HG03378 (cell line): Measurements from ENCODE around the gene LRRFIP1.

ENCODE experiments used
- ATAC-seq: cut with Tn5 transposase; IDR thresholded peaks from one replicate; pipeline ENCODE4 v1.9.1; 2021; ENCODE audit warnings: mild to moderate bottlenecking, moderate library complexity; ENCODE audit not compliant: unreplicated experiment

Gene LRRFIP1

GRCh38 chr2:237701033-237701858 lies 73.9 kb downstream of the LRRFIP1 start:
- ATAC-seq = no peak

- ATAC-seq = no peak
These were observed 74.5 kb downstream of the LRRFIP1 start for GRCh38 chr2:237701859-237702390.

DNA sequence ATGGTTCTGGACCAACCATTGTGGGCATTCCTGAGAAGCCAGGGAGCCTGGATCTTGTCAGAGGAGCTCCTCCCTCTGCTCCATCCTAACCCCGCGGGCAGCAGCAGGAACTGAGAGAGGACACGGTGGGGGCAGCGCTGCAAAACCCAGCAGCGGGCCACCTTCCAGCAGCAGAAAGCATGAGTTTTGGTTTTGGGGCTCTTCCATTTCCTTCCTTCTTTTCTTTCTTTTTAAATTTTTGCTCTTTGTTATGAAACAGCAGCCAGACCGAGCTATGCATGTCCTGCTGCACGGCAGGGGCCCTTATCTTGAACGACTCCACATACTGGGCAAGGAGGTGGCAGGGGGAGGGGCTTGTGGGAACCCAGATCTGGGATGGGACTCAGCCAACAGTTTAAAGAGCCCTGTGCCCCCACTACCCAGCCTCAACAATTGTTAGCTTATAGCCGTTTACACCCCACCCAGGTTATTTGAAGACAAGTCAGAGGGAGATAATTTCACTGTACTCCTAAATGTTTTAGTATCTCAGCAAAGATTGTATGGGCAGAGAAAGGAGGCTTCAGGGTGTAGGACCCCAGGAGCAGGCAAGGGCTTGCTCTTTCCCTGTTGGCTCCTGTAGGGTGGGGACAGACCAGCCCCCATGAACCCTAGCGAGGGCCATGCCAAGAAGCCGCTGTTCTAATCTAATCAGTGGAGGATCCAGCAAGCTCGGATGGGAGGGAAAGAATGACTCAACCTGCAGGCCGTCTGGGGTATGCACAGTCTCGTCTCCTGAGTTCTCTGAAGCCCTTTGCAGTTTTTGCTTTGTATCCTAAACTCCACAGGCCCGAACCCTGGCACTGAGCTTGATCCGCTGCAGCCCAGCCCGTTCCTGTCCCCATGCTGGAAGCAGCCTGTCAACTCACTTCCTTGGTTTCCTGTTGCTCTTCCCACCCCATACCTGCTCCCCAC lies 75.3 kb downstream of the LRRFIP1 start:
- ATAC-seq = no peak

GRCh38 chr2:237704501-237705434 lies 77.4 kb downstream of the LRRFIP1 start:
- no peak for ATAC-seq

GRCh38 chr2:237706257-237706656 lies 78.9 kb downstream of the LRRFIP1 start:
- no peak for ATAC-seq

- no peak for ATAC-seq
These were observed 80.6 kb downstream of the LRRFIP1 start for GRCh38 chr2:237708065-237708398.

DNA sequence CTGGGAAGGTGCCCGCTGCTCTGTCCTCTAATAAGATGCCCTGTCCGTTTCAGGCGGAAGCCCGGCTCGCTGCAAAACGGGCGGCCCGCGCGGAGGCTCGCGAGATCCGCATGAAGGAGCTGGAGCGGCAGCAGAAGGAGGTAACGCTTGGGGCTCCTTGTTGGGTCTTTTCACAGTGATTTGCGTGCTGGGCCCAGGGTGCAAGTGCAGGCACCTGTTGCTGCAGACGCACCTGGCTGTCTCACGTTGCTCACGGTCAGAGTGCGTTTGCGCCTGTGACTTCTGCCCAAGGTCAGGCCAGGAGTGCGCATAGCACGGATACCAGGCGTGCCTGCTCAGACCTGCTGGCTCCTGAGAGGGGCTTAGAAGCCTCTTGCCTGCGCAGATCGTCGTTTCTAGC lies 81.1 kb downstream of the LRRFIP1 start:
- no peak for ATAC-seq

GRCh38 chr2:237708961-237709360 lies 81.6 kb downstream of the LRRFIP1 start:
- no peak for ATAC-seq

- ATAC-seq = no peak
These were observed 84.2 kb downstream of the LRRFIP1 start for GRCh38 chr2:237711458-237712150.

DNA sequence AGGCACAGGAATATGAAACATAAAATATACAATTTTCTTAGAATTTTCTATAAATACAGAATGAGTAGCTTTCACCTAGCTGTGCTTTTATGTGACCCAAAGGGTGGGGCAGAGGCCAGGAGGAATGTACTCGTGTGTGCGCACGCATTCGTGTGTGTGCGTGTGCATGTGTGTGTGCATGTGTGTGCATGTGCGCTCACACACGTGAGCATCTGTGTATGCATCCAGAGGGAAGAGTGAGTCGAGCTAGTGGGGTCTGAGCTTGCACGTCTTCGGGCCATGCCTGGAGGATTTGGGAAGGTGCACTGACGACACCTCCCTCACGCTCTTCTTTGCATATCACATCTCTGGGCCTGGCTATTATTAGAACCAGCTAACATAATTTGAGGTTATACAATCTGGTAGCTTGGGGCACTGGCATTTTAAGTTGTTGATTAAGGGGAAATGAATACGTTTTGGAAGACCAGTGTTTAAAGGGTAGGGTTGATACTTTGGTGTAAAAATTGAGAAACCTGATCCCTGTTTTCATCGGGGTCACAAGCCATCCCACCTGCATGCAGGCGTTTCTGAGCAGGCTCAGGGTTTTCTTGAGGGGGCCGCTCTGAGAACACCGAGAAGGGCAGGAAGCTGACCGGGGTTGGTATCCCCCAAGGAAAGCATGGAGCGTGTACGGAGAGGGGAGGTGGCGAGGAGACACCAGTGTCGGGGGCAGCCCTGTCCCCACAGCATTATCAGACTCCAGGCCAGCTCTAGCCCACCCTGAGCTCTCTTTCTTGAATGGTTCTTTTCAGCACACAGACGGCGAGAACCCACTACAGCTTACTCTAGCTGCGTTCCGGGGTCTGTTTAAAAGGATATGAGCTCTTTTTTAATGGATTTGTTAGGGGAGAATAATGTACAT lies 85.3 kb downstream of the LRRFIP1 start:
- ATAC-seq = no peak

GRCh38 chr2:237714690-237715458 lies 87.5 kb downstream of the LRRFIP1 start:
- no peak for ATAC-seq

DNA sequence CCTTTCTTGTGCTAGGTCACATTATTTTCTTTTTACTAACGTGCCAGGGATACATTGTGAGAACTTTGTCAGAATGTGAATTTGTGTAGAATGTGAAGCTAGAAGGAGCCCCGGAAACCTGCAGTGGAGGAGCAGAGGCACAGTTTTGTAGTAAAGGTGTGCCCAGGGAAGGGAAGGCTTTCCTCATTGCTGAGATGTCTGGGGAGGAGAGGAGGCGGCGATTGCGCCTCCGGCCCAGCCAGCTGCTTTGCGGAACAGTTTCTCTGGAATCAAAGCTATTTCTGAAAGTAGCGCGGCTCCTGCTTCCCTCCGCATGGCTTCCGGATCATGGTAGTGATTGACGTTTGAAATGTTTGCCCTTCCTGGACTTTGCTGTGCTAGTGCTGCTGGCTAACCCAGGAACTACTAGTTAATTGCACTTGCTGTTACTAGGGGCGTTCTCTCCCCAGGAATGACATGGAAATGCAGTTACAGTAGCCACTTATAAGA lies 88.1 kb downstream of the LRRFIP1 start:
- no peak for ATAC-seq

DNA sequence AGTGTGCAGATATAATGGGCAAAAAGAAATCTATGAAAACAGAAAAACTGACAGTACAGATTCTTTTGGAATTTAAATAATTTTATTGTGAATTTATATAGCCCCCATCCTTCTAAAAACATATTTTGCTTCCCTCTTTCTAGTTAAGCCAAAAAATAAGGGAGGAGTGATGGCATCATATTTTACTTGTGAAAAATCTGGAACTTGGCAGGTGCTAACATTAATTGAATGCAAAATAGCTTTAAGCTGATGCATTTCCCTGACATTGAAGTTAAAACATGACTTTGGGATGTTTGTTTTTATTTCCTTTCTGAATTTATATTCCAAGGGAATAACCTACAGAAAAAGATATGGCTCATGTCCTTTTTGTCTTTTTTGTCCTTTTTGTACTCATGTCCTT lies 88.6 kb downstream of the LRRFIP1 start:
- ATAC-seq = no peak

- ATAC-seq = no peak
These were observed 90.2 kb downstream of the LRRFIP1 start for GRCh38 chr2:237717366-237718276.

DNA sequence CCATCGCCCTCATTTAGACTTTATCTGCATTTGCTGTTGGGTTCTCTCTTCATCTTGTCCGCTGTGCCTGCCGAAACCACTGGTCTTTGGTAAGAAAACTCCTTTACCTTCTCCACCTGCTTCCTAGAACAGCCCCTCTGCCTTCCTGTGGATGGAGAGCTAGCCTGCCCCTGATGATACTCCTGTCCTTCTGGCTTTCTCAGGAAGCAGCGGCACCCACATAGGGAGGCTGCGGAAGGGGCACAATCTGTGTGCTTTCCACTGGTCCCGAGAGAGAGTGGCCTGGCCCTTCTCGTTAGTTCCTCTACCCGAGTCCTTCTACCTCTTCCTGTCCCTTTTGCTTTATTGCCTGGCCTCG lies 90.9 kb downstream of the LRRFIP1 start:
- ATAC-seq = no peak

- no peak for ATAC-seq
These were observed 93.1 kb downstream of the LRRFIP1 start for GRCh38 chr2:237720444-237720843.

DNA sequence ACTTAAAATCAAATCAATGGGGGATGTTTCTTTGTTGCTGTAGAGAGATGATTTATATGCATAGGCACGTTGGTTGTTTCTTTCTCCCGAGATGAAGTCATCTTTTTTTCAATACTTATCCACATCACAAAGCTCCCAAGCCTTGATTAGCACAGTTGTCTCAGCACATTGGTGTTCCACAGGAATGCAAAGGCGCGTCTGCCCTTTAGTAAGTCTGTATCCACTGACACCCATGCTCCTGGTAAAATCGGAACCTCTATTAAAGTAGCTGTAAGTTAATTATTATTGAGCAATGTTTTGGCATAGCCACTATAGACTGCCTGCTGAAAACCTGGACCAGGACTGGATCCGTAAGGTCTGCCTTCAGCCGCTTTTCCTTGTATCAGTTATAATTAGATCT lies 93.6 kb downstream of the LRRFIP1 start:
- no peak for ATAC-seq
